ENCODE data around the gene CBFA2T3.

CBFA2T3 gene

DNA sequence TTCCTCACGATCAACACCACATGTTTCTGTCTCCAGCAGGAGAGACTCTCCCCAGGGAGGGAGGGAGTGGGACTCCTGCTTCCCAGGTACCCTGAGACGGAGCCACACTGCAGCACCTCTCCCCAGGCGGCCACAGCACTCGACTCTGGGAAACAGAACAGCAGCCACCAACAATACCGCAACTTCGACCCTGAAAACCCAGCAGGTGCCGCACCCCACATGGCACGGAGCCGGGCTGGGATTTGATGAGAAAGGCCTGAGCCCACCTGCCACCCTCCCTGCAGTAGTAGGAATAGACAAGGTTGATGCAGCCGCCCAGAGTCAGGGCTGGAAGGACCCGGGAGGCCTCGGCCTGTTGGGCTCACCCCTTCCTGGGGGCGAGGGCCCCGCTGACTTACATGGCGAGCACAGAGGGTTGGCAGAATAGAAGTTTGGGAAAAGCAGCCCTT lies 134.7 kb downstream of the CBFA2T3 start:
- FAIRE-seq (no peak), DNase-seq (ENCODE audit: low spot score) (no peak)

DNA sequence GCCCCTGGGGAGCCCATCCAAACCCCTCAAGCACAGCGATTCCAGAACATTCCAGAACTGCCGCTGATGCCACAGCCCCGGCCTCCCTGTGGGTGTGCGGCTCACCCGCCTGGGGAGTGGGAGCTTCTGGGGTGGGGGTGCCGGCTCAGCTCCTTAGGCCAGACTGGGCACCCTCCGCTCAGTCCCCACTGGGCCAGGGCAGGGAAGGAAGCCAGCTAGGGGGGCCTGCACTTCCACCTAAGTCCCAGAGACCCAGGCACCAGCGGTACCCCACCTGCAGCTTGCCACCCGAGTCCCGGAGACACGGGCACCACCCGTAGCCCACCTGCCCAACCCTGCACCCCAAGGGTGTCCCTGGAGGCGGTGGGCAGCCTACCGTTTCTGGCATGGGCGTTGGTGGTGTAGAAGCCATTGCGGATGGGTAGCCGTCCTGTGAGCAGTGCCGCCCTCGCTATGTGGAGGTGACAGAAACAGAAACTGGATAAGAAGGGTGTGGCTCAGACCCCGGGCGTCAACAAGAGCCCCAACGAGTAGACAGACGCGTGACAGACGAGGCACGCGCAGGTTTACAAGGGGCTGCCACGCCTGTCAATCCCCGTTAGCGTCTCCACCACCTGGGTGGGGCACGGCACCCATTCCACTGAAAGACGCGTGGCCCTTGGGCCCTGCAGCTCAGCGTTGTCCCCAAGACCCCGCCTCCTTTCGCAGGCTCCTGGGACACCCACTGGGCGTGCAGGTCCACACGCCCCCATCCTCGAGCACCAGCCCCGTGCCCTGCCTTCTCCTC lies 135.3 kb downstream of the CBFA2T3 start:
- FAIRE-seq (no peak), DNase-seq (ENCODE audit: low spot score) (no peak)

DNA sequence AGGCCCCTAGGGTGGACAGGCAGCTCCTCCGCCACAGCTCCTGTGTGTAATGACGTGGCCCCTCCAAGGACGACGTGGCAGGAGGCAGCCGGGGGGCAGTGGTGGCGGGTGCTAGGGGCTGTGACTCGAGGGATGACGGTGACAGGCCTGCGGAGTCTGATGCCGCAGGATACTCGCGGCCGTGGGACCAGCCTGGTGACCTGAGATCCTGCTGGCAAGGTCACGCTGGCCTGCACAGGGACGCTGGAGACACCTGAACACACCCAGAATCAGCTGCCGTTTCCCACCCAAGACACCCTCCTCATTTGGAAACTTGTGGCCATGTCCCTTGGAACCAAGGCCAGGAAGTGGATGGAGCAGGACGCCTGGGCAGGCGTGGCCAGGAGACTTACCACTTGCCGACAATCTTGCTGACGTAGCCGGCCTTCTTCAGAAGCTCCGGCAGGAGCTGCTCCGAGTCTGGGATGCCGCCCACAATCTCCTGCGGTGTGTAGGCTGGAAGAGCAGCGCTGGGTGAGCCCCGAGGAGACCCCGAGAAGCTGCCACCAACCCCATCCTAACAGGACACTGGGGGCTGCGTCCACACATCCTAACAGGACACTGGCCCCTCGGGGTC lies 136.3 kb downstream of the CBFA2T3 start:
- no peak for DNase-seq (ENCODE audit: low spot score)
- FAIRE-seq: no peak

DNA sequence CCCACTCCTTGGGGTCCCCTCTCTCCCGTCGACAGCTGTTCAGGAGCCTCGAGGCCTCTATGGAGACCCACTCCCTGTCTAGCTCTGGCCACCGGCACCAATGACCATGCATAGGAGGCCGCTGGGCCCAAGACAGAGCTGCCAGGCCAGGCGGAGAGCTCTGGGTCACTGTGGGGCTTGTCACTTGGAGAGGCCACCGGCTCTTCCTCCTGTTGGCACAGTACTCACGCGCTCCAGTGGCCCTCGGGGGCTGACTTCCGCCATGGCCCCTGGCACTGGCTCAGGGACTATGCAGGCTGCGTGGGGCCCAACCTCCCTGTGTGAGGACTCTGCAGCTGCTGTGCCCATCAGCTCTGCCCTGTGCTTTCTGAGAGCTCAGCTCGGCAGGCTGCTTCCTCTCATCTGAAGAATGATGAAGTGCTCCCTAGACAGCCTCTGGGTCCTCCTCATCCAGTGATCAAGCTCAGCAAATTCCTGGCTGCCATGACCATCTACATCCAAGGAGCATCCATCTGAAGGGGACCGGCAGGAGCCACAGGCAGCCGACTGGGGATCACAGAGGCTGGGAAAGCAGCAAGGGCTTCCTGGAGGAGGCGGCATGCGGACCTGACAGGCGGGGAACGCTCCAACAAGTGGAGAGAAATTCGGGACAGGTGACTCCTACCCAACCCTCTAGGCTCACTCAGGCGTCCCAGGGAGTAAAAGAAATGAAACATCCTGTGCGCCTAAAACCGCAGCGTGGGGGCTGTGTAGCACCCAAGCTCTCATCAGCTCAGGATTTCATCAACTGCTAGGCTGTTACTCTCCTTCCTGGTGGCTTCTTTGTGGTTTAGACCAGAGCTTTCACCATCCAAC lies 137.0 kb downstream of the CBFA2T3 start:
- FAIRE-seq (no peak), DNase-seq (ENCODE audit: low spot score) (no peak)

DNA sequence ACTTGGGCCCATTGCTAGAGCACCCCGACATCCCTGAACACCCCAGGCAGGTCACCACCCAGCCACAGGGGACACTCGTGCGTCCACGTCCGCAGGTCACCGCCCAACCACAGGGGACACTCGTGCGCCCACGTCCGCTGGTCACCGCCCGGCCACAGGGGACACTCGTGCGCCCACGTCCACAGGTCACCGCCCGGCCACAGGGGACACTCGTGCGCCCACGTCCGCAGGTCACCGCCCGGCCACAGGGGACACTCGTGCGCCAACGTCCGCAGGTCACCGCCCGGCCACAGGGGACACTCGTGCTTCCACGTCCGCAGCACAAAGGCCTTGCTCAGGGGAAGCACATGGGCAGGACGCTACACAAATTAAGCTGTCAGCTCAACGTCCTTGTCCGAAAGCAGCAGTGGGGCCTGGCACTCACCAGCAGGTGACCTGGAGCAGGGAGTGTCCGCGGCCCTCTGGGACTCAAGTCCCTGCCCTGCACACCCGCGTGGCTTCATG lies 137.9 kb downstream of the CBFA2T3 start:
- DNase-seq (ENCODE audit: low spot score) (no peak), FAIRE-seq (no peak)

DNA sequence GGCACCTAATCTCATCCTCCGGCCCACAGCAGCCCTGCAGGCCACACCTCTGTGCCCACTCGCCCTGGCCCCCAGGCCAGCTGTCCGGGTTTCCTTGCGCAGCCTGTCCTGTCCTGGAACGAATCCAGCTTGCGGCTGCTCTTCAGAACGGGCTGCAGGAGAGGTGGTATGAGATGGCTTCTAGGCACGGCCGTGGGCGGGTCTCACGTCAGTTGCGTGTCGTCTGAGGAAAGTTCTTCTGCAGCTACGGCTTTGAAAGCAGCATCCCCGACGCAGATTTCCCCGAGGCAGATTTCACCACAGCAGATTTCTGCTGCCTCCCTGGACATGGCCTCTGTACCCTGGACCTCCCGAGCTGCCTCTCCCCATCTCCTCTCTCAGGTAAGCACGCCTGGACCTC lies 138.4 kb downstream of the CBFA2T3 start:
- no peak for FAIRE-seq
- no peak for DNase-seq (ENCODE audit: low spot score)

DNA sequence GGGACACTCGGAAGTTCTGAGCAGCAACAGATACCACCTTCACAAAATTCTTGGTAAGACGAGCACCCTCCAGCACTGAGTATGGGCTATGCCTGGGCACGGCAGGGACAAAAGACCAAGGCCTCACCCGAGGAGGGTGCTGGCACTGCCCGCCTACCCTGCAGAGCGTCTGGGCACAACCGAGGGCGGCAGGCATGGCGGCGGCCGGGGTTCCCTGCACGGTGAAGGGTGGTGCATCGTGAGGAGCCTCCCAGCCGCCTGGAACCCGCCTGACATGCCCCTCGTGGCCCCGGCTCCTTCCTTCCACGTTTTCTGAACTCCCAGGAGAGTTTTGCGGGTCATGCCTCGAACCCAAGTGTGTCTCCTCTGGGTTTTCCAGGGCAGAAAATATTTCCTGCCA lies 139.2 kb downstream of the CBFA2T3 start:
- FAIRE-seq (no peak), DNase-seq (ENCODE audit: low spot score) (no peak)

DNA sequence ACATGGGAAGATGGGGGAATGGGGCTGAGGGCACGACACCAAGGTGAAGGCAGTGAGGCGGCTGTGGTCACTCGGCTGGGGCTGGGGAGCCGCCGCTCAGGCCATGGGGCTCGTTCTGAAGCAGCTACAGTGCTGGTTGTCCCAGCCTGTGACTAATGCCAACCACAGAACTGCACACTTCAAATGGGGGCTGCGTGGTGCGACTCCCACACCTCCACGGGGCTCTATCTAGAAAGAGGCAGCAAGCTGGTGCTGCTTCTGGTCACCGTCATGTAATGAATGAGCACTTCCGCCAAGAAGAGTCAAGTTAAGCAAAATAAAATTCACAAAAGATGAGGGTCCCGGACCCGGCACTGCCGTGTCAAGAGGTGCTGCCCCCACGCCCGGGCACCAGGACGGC lies 140.2 kb downstream of the CBFA2T3 start:
- FAIRE-seq (no peak), DNase-seq (ENCODE audit: low spot score) (no peak)

DNA sequence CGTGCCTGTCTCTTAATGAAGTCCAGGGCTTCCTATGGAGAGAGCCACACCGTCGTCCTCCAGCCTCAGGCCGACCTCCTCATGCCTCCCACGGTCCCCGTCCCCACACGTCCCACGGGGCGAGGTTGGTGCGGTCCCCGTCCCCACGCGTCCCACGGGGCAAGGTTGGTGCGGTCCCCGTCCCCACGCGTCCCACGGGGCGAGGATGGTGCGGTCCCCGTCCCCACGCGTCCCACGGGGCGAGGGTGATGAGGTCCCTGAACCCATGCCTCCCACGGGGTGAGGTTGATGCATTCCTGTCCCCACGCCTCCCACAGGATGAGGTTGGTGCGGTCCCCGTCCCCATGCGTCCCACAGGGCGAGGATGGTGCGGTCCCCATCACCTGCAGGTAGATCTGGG lies 141.2 kb downstream of the CBFA2T3 start:
- FAIRE-seq (no peak), DNase-seq (ENCODE audit: low spot score) (no peak)

DNA sequence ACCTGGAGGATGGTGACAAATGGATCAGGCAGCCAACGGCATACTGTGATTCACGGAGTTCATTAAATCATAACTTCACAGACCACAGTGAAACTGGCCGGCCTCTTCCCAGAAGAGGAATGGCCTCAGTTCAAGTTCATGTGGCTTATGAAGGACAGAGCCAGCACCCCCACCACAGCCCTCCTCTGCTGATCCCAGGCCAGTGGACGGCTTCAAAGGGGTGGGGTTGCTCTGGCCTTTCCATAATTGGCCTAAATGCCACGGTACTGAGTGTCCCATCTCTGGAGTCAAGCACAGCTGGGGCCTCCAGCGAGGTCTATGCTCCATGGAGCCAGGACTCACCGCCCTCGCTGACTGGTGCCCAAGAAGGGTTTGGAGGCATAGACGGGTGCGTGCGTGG lies 141.6 kb downstream of the CBFA2T3 start:
- FAIRE-seq: no peak
- DNase-seq (ENCODE audit: low spot score): no peak

DNA sequence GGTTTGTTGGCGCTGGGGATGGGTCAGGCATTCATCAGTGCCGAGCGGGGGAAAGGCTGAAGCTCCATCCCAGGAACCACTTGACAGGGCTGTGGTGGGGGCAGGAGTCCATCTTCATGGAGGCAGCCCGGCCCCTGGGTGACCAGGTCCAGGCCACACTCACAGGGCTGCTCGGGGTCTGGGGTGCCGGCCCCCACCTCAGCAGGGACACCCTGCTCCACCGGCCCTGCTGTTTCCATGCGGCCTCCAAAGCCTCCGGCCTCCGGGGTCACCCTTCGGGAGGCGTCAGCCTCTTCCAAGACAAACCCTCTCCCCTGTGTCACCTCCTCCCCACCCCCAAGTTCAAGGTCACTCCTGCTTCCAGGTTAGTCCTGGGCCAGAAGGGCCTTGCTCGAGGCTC lies 142.3 kb downstream of the CBFA2T3 start:
- DNase-seq (ENCODE audit: low spot score): no peak
- FAIRE-seq: no peak

DNA sequence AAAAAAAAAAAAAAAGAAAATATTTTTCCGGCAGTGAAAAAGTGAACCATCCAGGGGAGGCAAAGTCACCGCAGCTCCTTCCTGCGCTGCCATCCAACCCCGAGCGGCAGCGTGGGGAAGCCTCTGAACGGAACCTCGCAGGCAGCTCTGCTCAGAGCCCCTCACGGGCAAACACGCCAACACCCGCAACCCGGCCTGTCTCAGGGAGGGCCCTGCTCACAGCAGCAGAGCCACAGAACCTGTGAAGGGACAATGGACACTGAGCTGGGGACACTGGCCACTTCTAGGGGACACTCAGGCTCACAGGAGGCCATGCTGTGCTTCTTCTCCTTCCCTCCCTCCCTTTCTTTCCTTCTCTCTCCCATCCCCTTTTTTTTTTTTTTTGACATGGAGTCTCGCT lies 143.9 kb downstream of the CBFA2T3 start:
- DNase-seq (ENCODE audit: low spot score): no peak
- FAIRE-seq: no peak

DNA sequence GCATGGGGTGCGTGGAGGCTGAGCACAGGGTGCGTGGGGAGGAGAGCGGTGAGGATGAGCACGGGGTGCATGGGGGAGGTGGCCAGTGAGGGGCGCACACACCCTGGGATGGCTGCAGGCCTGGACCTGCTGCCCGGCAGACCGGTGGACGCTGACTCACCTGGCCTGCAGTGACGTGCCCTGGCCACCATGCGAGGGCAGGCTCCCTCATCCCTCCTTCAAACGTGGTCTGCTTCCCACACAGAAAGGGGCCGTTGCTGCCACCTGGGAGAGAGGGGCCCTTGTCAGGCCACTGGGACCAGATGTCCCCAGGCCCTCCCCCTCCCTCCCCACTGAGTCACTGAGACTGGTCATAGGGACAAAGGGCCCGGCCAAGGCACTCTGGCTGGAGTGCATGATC lies 145.2 kb downstream of the CBFA2T3 start:
- DNase-seq (ENCODE audit: low spot score) (no peak), FAIRE-seq (no peak)

DNA sequence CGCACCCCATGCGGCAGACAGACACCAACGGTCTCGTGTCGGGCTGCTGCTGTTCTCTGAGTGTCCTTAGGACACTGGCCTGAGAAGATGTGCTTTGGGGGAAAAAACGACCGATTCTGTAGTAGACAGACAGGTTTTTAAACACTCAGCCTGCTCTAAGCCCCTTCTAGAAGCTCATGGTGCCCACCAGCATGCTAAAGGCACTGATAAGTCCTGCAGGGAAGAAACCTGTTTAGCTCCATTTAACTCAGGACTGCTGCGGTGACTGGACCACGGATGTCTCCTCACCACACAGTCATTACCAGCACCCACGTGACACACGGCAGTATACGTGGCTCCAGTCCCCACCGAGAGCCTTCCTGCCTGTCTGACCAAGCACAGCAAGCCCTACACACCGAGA lies 146.2 kb downstream of the CBFA2T3 start:
- DNase-seq (ENCODE audit: low spot score): no peak
- FAIRE-seq: no peak

DNA sequence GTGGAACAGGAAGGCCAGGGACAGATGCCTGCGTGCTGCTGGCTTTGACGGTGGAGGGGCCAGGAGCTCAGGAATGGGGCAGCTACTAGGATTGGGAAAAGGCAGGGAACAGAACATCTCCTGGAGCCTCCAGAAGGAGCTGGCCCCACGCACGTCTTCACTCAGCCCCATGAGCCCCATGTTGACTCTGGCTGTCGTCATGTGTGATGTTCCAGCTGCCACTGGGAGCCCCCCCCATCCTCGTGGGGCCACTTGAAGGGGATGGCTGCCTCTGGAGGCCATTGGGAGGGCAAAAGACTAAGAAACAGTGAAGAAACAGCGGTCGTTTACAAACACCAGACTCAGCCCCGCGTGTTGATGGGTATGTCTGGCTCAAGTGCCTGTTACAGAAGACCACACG lies 146.7 kb downstream of the CBFA2T3 start:
- DNase-seq (ENCODE audit: low spot score): no peak
- FAIRE-seq: no peak

DNA sequence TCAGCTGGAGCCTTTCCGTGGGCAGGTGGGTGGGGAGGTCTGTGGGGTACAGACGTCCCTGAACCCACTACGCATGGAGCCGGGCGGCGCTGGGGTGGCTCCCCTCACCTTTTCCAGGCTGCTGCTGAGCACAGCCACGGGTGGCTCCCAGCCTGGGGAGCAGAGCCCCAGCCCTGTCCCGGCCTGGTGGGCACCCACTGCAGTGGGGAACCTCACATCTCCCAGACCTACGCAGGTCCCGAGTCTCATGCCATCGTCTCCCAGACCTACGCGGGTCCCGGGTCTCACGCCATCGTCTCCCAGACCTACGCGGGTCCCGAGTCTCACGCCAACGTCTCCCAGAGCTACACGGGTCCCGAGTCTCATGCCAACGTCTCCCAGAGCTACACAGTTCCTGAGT lies 148.3 kb downstream of the CBFA2T3 start:
- FAIRE-seq: no peak

DNA sequence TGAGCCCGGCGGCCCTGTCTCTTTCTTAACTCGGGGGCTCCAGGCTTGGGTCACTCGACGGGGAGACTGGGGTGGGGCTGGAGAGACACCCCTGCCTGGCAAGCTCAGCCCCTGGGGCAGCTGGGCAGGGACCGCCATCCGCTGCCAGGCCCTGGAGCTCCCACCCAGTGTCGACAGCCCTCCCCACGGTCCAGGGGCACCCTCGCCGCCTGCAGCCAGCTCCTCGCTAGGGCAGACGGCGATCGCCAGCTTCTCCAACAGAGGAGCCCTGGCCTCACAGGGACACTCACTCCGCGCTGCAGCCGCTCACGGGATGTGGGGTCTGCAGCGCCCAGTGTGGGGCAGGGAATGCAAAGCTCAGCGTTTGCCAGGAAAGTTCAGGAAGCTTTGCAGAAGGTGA lies 149.3 kb downstream of the CBFA2T3 start:
- DNase-seq (ENCODE audit: low spot score): no peak
- no peak for FAIRE-seq

More for the DNA sequence above, 148.3 kb downstream of the CBFA2T3 start:
- no peak for DNase-seq (ENCODE audit: low spot score)

DNA sequence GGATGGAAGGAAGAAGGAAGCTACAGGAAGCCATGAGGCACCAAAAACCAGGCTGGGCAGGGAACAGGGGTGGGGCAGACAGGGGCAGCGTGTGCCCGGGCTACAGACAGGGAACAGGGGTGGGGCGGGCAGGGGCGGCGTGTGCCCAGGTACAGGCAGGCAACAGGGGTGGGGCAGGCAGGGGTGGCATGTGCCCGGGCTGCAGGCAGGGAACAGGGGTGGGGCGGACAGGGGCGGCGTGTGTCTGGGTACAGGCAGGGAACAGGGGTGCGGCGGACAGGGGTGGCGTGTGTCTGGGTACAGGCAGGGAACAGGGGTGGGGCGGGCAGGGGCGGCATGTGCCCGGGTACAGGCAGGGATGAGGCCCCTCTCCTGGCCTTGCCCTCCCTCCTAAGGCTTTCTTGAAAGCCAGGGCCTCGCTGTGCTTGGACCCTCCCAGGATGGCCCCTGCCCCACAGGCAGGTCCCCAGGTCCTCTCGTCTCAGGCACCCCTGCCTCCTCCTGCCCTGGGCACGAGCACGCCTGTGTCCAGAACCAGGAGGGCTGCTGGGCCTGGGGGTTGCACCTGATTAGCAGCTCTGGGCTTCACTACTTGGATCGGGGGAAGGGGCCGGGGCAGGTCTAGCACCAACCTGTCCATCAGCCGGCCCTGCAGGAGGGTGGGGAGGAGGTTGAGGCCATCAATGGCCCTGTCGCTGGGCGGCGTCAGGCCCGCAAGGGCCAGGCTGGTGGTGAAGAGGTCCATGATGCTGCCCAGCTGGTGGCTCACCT lies 150.8 kb downstream of the CBFA2T3 start:
- DNase-seq (ENCODE audit: low spot score) (no peak), FAIRE-seq (no peak)

DNA sequence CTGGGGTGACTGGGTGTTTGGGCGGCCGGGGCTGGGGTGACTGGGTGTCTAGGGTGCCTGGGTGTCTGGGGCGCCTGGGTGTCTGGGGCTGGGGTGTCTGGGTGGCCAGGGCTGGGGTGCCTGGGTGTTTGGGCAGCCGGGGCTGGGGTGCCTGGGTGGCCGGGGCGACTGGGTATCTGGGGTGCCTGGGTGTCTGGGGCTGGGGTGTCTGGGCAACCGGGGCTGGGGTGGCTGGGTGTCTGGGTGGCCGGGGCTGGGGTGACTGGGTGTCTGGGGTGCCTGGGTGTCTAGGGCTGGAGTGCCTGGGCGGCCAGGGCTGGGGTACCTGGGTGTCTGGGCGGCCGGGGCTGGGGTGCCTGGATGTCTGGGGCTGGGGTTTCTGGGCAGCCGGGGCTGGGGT lies 151.9 kb downstream of the CBFA2T3 start:
- FAIRE-seq (no peak), DNase-seq (ENCODE audit: low spot score) (no peak)

All from RCC 7860 (cell line).